ENCODE measurements around the gene CIRBP. TPM values are rescaled to one million over a fixed set of nuclear protein-coding genes. Genes with fewer than 3 reads are reported as not detected.

The CIRBP gene
- total and polyA plus RNA-seq, 2 of the 13 experiments (the other 11 are each of a cell fraction or from before 2014, with no cell fraction given), result 133 to 140 TPM

DNA sequence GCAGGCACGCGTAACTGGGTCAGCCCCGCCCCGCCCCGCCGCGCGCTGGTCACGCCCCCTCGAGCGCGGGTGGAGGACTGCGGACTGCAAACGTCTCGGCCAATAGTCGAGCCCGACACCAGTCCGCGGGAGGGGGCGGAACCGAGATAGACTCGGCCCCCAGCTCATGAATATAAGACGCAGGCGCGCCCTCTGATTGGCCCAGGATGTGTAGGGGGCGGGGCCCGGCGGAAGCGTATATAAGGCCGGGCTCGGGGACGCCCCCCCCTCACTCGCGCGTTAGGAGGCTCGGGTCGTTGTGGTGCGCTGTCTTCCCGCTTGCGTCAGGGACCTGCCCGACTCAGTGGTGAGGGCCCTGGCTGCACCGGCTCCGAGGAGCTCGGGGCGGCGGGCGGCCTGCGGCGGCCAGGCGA, at the start of gene CIRBP (continued):
- TF ChIP-seq MLXIP (CRISPR knock-in tag; IDR thresholded peaks at IDR 0.05; ENCODE audit: borderline replicate concordance), result no peak
- TF ChIP-seq CBX1 (IDR thresholded peaks at IDR 0.05; ENCODE audit: low read depth), result peak; percentile 34
- TF ChIP-seq ZNF629 (CRISPR knock-in tag; conservative IDR thresholded peaks at IDR 0.05), result no peak
- TF ChIP-seq ZNF7 (CRISPR knock-in tag; IDR thresholded peaks at IDR 0.05), result no peak
- TF ChIP-seq ZNF850 (CRISPR knock-in tag; conservative IDR thresholded peaks at IDR 0.05), result no peak
- no peak for TF ChIP-seq ZBTB7B (CRISPR knock-in tag; IDR thresholded peaks at IDR 0.05)
- no peak for TF ChIP-seq GZF1 (CRISPR knock-in tag; IDR thresholded peaks at IDR 0.05)
- no peak for TF ChIP-seq HNF4A (CRISPR knock-in tag; IDR thresholded peaks at IDR 0.05)
- TF ChIP-seq ZNF713 (CRISPR knock-in tag; IDR thresholded peaks at IDR 0.05), result no peak
- TF ChIP-seq THAP8 (CRISPR knock-in tag; IDR thresholded peaks at IDR 0.05; ENCODE audit: borderline replicate concordance), result no peak
- TF ChIP-seq HNRNPL (IDR thresholded peaks at IDR 0.05; ENCODE audit: low read depth, low read length), result 0 out of 2 replicates have a peak, but pooled peaks have one; percentile 39
- TF ChIP-seq TBP (CRISPR knock-in tag; IDR thresholded peaks at IDR 0.05), result no peak
- TF ChIP-seq ZNF543 (CRISPR knock-in tag; IDR thresholded peaks at IDR 0.05), result no peak
- no peak for TF ChIP-seq ETV6 (CRISPR knock-in tag; conservative IDR thresholded peaks at IDR 0.05)
- no peak for TF ChIP-seq FOXA3 (CRISPR knock-in tag; IDR thresholded peaks at IDR 0.05)
- TF ChIP-seq ZNF503 (CRISPR knock-in tag; IDR thresholded peaks at IDR 0.05), result no peak
- TF ChIP-seq ZFX (CRISPR knock-in tag; IDR thresholded peaks at IDR 0.05; ENCODE audit: low read depth), result peak; percentile 62; the same call in 1 of the 2 replicates
- TF ChIP-seq ZFP36 (IDR thresholded peaks at IDR 0.05; ENCODE audit: borderline replicate concordance, low read depth, low read length, partially characterized antibody), result no peak
- TF ChIP-seq, protein P1, sequence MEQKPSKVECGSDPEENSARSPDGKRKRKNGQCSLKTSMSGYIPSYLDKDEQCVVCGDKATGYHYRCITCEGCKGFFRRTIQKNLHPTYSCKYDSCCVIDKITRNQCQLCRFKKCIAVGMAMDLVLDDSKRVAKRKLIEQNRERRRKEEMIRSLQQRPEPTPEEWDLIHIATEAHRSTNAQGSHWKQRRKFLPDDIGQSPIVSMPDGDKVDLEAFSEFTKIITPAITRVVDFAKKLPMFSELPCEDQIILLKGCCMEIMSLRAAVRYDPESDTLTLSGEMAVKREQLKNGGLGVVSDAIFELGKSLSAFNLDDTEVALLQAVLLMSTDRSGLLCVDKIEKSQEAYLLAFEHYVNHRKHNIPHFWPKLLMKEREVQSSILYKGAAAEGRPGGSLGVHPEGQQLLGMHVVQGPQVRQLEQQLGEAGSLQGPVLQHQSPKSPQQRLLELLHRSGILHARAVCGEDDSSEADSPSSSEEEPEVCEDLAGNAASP (CRISPR knock-in tag; IDR thresholded peaks at IDR 0.05; ENCODE audit: borderline replicate concordance), result no peak
- TF ChIP-seq RFX5 (IDR thresholded peaks at IDR 0.05; ENCODE audit: low read depth, low read length), result 0 out of 2 replicates have a peak, but pooled peaks have one; percentile 31
- TF ChIP-seq ZNF441 (CRISPR knock-in tag; IDR thresholded peaks at IDR 0.05; ENCODE audit: borderline replicate concordance), result no peak
- TF ChIP-seq, protein P2, sequence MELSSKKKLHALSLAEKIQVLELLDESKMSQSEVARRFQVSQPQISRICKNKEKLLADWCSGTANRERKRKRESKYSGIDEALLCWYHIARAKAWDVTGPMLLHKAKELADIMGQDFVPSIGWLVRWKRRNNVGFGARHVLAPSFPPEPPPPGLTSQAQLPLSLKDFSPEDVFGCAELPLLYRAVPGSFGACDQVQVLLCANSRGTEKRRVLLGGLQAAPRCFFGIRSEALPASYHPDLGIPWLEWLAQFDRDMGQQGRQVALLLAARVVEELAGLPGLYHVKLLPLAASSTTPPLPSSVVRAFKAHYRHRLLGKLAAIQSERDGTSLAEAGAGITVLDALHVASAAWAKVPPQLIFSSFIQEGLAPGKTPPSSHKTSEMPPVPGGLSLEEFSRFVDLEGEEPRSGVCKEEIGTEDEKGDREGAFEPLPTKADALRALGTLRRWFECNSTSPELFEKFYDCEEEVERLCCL (CRISPR knock-in tag; IDR thresholded peaks at IDR 0.05; ENCODE audit: borderline replicate concordance), result no peak
- no peak for TF ChIP-seq MTA1 (CRISPR knock-in tag; IDR thresholded peaks at IDR 0.05; ENCODE audit: borderline replicate concordance)
- peak; percentile 10; the same call in 1 of the 2 replicates for TF ChIP-seq GFI1 (CRISPR knock-in tag; IDR thresholded peaks at IDR 0.05; ENCODE audit: borderline replicate concordance)

Data from HepG2 (cell line).